Hematopoietic multipotent progenitor cell treated with erythropoietin and hydrocortisone succinate and interleukin-3 and kit ligand, for 4 days (in vitro differentiated cells): ENCODE measurements around the gene ATOSB.

Source experiments
- DNase-seq: peaks from one replicate; pipeline ENCODE4 v3.0.0-alpha.2; 2015

The ATOSB gene

DNA sequence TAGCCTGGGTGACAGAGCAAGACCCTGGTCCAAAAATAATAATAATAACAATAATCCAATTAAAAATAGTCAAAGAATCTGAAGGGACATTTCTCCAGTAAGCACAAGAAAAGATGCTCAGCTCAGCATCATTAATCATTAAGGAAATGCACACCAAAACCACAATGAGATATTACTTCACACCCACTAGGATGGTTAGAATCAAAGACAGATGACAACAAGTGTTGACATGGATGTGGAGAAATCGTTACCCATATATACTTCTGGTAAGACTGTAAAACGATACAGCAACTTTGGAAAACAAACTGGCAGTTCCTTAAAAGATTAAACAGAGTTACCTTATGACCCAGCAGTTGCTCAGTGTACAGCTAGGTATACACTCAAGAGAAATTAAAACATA, 30.6 kb downstream of the ATOSB start:
- DNase-seq, result no peak

DNA sequence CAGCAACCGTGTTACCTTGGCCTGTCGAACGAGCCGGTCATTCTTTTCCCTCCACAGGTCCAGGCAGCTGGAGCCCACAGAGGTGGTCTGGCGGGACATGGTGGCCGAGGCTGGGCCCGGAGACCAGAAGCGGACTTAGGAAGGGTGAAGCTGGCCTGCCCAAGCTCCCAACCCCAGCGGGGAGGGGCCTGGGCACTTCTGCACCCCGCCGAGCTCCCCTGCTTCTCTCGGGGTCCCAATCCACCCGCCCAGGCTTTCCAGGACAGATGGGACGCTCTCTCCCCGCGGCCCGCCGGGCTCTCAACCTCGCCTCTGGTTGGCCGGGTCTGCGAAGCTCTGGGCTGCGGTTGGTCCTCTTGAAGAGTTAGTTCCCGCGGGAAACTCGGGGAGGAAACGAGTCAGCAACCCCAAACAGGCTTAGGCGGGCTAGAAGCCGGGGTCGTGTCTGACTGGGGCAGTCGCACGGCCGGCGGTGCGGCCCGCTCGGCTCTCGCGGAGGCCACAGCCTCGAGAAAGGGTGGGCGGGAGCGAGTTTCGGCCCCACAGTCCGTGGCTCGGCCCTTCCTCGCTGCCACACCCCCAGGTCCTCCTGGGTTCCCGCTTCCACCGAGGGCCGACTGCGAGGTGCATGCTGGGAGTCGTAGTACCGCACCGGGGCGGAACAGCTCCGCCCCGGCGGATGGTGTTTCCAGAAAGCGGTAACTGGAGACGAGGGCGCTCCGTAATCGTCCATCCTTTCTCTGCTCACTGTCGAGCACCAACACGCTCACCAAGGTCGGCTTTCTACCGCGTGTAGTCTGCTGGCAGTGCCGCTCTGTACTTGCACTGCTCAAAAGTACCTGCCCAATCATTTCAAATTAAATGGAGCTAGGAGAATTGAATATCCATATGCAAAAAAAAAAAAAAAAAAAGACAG, 36.0 kb downstream of the ATOSB start, which contains the start of gene FANCG:
Gene FANCG, minus strand, starts transcription at position 517 of the 916 bp plus-strand sequence. Its CDS starts 418 bp downstream, at position 99.
- peak; percentile 97 for DNase-seq

DNA sequence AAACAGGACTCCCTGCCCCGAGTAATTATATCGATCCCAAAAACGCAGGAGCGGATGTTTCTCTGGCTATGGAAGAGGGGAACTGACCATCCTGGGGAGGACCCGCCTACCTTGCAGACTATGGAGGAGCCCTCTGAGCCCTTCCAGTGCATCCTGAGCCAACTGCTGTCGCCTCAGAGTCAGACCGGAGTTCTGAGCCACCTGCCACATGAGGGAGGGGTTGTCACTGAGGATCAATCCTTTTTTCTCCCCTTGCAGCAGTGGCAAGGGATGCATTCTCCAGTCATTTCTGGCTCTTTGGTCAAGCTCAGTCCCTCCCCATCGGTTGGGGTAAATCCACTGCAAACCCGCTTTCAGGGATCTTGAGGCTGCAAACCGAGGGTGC, 36.6 kb downstream of the ATOSB start:
- no peak for DNase-seq

DNA sequence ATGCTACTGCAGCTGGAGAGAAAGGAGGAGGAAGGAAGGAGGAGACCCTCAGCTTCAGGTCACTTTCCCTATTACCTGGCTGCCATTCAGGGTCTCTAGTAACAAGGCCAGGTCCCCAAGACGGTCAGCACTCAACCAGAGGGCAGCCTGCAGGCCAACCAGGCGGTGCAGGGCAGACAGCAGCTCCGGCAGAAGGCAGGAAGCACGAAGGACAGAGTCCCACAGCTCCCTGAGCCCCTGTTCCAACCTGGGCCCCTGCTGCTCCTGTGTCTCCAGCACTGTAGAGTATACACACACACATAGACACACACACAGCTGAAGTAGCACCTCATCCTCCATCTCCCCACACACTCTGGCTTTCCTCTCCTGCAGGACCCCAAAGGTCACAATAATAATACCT, 37.6 kb downstream of the ATOSB start:
- no peak for DNase-seq

DNA sequence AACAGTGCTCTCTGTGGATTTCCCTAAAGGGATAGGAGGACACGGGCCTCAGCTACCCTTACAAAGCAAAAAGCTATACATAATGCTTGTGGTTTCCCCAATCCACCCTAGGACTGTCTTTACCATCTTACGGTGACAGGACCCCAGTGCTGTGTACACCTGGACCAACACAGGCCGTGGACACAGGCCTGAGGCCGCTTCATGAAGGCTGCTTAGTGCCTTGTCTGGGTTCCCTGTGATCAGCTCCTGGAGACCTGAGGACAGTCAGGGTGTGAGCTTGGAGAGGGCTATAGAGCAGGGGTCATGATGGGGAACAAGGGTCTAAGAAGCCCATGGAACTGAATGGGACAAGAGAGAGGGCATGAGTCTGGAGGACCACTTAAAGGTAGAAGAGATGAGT, 38.8 kb downstream of the ATOSB start:
- no peak for DNase-seq

DNA sequence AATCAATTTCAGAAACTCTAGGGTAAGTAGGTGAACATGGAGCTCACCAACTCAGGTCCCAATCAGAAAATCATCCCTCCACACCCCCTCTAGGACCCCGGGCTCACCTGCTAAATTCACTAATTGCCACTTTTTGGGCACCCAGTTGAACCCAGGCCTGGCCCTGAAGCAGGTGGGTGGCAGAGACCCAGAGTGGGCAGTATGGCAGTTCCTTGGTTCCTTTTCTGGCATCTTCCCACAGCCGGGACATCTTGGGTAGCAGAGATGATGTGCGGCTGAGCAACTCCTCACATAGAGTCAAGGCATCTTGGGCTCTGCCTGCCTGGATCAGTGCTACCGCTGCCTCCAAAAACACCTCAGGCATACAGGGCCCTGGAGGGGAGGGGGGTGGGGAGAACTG, 40.3 kb downstream of the ATOSB start:
- no peak for DNase-seq

DNA sequence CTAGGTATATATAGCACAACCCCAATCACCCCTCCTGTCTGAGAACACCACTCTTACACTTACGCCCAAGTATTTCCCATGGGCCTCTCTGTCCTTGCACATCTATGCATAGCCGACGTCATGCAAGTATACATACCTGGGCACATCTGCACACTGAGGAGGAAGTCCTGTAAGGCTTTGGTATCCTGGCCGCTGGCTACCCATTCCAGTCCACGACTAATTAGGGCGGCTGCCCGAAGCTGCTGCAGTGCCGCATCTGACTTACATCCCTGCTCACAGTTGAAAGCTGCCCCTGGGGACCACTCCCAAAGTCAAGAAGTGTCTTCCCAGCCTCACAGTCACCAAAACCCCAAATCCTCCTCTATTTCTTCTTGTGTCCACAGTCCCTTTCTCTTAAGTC, 40.9 kb downstream of the ATOSB start:
- DNase-seq, result no peak

DNA sequence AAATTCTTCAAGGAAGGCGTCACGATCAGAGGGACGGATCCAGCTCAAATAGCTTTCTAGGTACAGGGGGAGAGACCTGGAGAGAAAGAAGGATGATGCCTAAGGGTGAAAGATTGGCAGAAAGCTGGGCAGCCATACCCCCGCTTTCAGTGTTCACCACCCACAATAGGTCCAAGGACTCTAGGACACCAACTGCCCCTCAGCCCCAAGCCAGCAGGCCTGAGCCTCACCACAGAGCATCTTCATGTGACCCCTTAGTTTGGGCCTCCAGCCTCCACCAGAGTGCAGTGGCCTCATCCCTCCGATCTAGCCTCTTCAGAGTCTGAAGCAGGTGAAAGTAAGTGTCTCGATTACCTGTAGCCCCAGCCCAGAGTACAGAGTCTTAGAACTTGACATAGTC, 41.5 kb downstream of the ATOSB start:
- no peak for DNase-seq

DNA sequence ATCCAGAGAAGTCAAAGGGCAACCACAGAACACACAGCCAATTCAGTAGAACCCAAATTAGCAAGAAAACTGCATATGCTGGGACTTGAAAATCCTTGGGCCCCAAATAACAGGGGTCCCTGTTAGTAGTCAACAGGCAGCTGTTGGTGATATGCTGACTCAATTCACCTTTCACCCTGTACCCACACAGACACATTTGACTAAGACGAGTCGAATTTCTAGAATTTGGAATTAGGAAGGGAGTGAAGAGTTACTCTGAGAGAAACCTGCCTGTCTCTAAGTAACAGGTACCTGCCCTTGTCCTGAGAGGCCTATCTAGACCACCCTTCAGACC, 42.4 kb downstream of the ATOSB start:
- no peak for DNase-seq

DNA sequence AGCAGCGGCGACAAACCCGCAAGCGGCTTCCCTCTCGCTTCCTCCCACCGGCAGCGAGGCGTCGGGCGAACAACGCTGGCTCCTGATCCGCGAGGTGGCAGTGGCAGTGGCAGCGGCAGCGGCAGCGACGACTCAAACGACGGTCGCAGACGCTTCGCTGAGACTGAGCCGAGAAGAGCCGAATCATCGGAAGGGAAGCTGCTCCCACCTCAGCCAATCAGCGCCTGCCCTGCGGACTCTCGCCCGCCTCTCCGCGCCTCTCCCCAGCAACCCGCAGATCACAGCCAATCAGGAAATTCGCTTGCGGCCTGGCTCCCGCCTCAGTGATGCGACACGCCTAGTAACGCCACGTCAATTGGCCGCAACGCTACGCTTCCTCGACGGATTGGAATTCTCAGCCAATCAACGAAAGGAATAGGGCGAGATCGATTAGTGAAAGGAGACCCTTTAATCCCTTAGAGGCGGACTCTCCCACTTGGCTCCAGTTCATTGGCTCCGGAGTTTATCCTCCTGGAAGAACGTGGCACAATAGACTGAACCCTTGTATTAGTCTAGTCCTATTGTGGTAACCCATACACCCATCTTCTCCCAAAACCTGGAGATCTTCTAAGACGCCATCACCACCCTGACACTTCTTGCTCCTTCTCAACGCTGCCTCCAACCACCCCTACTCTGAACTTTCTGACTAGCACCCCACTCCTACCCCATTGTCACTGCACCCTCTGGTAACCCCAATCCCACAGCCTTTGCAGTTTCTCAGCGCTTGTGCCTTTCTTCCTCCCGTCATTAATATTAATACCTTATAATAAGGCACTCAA, 43.0 kb downstream of the ATOSB start, which contains the start of gene VCP:
Gene VCP, minus strand, starts transcription at position 165 of the 818 bp plus-strand sequence. CDS start 272 bp downstream, outside the sequence.
- DNase-seq, result peak; percentile 99

DNA sequence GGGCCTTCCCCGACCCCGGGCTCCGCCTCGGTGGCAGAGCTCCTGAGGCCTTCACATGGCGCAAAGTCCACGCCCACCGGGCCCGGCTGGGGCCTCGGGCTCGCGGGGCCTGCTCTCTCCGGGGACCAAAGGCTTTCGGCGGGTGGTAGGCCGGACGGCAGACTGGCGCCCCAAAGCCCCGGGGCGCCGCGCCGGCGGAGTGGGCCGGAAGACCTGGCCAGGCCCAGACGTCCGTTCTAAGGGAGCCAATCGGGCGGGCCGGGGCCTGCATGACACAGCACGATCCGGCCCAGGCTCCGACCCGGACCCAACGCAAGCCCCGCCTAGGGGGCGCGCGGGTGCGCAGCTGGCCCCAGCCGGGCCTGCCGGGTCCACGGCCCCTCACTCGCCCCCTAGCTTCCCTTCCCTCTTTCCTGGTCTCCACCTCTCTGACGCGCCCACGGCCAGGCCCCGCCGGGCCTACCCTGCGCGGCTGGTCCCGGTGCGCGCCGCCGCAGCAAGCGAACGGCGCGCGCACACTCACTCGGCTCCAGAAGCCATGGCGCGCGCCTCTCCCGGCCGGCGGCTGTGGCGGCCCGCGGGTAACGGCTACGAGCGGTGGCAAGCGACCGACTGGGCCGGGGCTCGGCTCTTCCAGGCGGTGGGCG, 43.7 kb downstream of the ATOSB start:
- DNase-seq, result peak; percentile 95

DNA sequence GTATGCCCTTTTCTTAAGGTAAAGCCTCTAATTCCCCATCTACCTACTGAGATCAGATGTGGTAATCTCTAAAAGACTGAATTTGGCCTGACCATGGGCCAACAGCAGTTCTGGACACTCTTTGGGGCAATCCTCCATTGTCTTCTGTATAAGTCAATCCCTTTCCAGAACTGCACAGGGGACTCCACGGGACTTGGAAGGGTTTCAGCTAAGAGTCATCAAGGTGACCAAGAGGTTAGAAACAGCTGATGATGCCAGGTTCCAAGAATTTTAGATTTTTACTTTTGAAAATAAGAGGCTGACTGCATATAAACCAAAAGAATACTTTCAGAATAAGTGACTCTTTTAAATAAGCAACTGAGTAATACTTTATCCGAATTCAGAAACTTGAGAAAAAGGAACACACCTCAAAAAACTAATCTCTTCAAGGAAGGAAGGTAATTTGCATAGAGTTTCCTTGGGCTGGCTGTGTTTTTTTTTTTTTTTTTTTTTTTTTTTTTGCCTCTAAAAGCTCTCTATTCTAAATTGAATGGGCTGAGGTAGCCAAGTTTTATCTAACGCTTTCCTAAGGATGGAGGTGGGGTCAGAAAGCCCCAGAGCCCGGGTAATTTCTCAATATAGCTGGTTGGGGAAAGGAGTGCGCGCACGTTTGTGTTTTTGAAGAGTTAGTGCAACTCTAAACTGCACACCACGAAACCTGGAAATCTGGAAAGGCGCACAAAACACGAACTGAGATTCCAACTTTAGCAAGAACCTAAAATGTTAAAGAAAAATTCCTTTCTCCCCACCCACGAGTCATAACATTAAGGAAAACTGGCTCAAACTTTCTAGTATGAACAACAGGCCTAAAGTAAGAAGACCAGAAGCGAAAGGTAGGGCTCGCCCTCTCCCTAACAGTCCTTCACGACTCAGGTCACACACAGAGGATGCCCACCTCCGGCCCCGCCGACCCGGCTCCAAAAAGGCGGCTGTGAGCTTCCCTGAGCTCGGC, 44.5 kb downstream of the ATOSB start:
- peak; percentile 28 for DNase-seq

DNA sequence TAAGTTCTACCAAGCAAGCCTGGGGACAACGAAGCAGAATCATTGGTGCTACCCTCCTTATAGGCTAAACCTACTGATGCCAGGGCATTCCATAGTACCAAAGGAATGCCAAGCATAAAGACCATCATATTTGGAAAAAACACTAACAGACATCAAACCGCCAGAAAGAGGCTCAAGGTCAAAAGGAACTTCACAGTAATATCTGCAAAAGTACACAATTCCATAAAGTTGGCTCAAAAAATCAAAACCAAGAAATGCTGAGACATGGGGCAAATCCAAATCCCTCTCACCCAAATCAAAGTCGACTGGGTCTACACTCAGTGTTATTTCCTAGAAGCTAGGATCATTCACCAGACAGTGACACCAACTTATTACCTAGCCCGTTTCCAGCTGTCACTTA, 46.6 kb downstream of the ATOSB start:
- DNase-seq, result no peak

DNA sequence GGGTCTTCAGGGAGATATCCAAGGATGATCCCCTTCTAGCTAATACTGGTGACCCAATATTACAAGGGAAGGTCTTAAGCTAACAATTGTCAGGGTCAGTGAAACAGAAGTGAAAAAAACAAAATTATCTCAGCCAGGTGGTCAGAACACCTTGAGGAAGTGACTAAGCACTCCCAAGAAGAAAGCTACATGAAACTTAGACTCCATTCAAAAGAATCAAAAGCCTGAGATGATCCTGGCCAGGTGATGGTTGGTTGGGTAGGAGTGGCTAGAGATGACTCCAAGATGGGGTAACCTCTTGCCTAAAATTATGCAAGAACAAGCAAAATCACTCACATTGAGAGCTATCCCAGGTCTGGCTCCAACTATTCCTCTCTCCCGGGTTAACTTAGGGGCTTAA, 48.6 kb downstream of the ATOSB start:
- DNase-seq, result no peak

DNA sequence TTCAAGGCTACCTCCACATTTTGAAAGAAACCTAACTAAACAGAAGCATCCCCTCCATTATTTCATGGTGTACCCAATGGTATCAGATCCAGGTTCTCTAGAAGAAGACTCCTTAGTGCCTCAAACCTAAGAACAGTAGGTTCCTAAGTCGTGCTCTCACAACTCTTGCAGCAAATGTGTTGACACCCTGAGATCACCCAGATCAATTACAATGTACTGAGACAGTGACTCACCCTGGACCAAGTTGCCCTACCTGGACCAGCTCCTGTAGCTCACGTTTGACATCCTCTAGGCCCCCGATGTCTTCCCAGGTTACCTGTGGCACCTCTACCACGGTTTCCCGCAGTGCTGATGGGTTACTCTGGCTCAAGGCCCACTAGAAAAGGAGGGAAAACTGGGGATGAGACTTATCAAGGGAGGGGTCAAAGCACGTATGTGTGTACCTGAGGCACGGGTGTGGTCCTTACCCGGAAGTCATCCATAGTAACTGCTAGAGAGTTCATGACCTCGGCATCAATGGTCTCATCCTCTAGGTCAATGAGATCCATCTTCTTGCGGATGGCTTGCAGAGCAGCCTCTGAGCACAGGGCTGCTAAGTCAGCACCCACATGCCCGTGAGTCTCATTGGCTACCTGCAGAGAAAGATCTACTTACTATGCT, 55.0 kb downstream of the ATOSB start:
- no peak for DNase-seq

DNA sequence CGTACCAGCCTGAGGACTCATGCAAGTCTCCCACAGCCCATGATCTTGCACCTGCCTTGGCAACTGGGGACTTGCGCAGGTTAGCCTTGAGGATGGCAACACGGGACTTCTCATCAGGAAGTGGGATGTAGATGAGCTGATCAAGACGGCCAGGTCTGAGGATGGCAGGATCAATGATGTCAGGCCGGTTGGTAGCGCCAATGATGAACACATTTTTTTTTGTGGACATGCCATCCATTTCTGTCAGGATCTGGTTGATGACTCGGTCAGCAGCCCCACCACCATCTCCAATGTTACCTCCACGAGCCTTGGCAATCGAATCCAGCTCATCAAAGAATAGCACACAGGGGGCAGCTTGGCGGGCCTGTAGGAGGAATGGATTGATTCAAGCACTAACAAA, 56.2 kb downstream of the ATOSB start:
- DNase-seq, result no peak

DNA sequence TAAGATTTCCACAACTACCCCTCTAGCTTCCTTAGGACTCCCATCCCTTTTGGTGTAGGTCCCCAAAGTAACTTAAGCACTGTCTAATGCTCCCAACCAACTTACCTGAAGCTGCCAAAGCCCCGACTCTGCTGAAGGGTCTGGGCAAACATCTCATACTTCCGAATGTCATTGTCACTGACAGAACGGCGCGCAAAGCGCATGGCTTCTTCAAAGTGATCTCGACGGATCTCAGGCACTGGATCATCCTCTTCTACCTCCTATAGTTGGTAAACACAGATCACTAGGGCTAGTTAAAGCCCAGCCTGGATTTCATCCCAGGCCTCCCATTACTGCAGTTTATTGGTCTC, 58.4 kb downstream of the ATOSB start:
- DNase-seq, result no peak

DNA sequence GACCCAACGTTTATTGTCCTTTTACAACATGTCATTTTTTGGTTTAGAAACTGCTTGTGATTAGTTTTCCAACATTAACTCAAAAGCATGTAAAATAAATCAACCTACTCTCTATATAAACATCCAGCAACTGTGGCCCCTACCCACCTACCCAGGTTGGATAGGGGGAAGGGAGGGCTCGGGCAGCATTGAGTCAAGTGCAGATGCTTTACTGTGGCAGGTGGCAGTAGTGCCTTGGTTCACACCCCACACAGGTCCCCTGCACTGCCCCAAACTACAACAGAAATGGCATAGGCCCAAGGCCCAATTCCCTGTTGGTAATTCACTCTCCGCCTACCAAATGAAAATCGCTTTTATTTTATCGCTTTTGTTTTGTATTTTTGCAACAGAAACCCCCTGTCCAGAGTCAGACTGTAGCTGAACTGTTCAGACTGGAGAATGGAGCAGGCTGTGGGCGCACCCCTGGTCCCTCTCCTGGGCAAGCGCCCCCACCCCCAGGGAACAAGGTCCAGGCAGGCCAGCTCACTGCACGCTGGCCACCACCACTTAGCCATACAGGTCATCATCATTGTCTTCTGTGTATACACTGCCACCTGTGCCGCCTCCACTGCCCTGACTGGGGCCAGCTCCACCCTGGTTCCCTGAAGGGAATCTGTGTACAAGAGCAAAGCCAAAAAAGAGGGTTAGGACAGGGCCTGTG, 58.9 kb downstream of the ATOSB start:
- no peak for DNase-seq

DNA sequence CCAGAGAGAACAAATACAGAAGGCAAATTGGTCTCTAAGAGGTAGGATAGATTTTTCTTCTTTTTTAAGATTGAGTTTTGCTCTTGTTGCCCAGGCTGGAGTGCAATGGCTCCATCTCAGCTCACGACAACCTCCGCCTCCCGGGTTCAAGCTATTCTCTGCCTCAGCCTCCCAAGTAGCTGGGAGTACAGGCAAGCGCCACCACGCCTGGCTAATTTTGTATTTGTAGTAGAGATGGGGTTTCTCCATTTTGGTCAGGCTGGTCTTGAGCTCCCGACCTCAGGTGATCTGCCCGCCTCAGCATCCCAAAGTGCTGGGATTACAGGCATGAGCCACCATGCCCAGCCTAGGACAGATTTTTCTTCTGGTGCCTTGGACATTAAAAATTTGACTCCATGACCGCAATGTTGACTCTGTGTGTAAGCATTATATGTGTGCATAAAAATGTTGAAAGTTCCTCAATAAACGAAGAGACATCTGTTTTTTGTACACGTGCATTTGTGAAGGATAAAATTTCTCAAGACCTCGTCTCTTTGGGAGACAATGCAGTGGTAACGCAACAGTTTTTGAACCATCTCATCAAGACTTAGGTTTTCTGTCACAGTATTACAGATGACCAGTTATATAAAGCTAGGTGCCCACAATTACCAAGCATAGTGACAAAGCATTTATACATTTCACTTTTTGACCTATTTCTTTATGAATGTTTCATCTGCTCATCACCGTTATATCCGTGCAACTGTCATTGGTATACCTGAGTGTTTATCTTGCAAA, 60.6 kb downstream of the ATOSB start:
- DNase-seq, result no peak

DNA sequence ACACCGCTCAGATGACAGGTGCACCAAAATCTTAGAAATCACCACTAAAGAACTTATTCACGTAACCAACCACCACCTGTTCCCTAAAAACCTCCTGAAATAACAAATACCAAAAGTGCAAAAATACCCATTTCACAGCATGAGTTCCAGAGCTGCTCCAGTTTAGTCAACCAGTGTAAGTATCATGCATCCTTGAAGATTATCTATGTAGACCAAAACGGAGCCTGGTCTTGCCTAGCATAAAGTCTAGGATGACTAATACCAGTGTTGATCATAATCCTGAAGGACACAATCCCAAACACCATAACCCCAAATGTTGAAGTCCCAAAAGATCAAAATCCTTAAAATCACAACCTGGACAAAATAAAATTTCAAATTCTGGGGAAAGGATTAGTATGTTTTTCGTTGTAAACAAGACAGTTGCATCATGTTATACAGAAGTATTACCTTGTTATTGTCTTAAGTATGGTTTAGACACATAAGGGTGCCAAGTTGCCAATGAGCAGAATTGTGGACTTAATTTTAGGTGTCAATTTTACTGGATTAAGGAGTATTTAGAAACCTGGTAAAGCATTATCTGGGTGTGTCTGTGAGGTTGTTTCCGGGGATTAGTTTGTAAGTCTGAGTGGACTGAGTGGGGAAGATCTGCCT, 61.4 kb downstream of the ATOSB start:
- DNase-seq, result no peak
